ENCODE results near the gene CSTF1.

Gene CSTF1

GRCh38 chr20:56451056-56451765 is 58.8 kb downstream of the CSTF1 start:
- no peak for DNase-seq (ENCODE audit: low read depth in 2 of 3, low spot score in 2 of 3)

DNA sequence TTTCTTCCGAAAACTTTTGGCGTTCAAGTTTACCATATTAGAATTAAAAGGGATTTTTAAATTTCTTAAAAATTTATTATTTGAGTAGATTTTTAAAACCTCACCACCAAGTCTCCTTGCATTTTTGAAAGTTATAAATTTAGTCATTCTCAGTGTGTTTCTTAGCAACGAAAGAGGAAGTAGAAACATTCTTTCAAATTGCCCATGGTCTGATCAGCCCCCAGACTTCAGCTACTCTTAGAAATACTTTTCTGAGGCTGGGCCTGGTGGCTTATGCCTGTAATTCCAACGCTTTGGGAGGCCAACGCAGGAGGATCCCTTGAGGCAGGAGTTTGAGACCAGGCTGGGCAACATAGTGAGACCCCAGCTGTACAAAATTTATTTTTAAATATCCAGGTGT is 60.9 kb downstream of the CSTF1 start:
- no peak for DNase-seq (ENCODE audit: low read depth in 2 of 3, low spot score in 2 of 3)

GRCh38 chr20:56454754-56455153 is 62.3 kb downstream of the CSTF1 start:
- no peak for DNase-seq (ENCODE audit: low read depth in 2 of 3, low spot score in 2 of 3)
